HepG2 (cell line): ENCODE measurements around the gene NISCH. TPM values are rescaled to one million over a fixed set of nuclear protein-coding genes. Genes with fewer than 3 reads are reported as not detected.

Experiments used
- ATAC-seq: fragments of 200-7000 bp; cut with Tn5 transposase; 3 replicates; pipeline ENCODE4 v1.9.1; 2020; ENCODE audit warnings: mild to moderate bottlenecking, moderate library complexity
- BruUV-seq: library from RNA; stranded (reverse); fragments of 400-500 nt; replicated peaks from 2 replicates; lab custom pipeline; 2021; lab: Mats Ljungman, UMichigan
- CTCF ChIA-PET: fragments of 300-600 bp; formaldehyde crosslinking; extraction: SDS; loops from one replicate; lab custom pipeline; 2021; ENCODE audit warnings: low total read pairs, inconsistent platforms, low intra/inter-chr PET ratio; lab: Yijun Ruan, JAX
- POLR2A ChIA-PET: fragments of 350-600 bp; sonication (Branson Sonifier 250); formaldehyde crosslinking; loops from one replicate; lab custom pipeline; 2020; ENCODE audit warnings: antibody characterized with exemption, inconsistent platforms; lab: Yijun Ruan, JAX
- DNase-seq: peaks from one replicate; pipeline ENCODE4 v3.0.0-alpha.2; 2015; ENCODE audit warnings: low spot score
- FAIRE-seq: peaks from 3 replicates; lab custom pipeline; 2011; peaks lifted over from hg19 to GRCh38; lab: Jason Lieb, UNC
- H2AFZ ChIP-seq: one replicate; pipeline ENCODE4 v1.6.1; 2011; ENCODE audit warnings: low read length, inconsistent platforms
- H3K27ac ChIP-seq: fragments of 300-600 bp; 3 replicates; pipeline ENCODE4 v1.8.0; 2011; ENCODE audit warnings: mixed run types, mild to moderate bottlenecking, mixed read lengths, low read length, inconsistent platforms; ENCODE audit not compliant: insufficient read depth; ENCODE audit errors: extremely low read length
- H3K27me3 ChIP-seq, 2 experiments: fragments of 200-600 bp in 1 of 2; 2 replicates in 1 of 2; 3 replicates in 1 of 2; pipeline versions ENCODE4 v1.6.0 to v1.8.0; 2011; ENCODE audit warnings: low read length in 2 of 2, mild to moderate bottlenecking in 2 of 2, moderate library complexity in 2 of 2, inconsistent platforms in 1 of 2; ENCODE audit not compliant: insufficient read depth in 2 of 2, control insufficient read depth in 1 of 2
- H3K36me3 ChIP-seq, 2 experiments: fragments of 200-600 bp in 1 of 2; replicated peaks in 1 of 2; 2 replicates in 1 of 2; 3 replicates in 1 of 2; pipeline versions ENCODE4 v1.5.1 to v1.8.0; 2011; ENCODE audit warnings: low read length in 2 of 2, inconsistent platforms in 1 of 2; ENCODE audit not compliant: insufficient read depth in 2 of 2, control insufficient read depth in 1 of 2
- H3K4me1 ChIP-seq: 2 replicates; pipeline ENCODE4 v1.5.1; 2012; ENCODE audit warnings: low read length, inconsistent platforms; ENCODE audit not compliant: insufficient read depth
- H3K4me2 ChIP-seq: 2 replicates; pipeline ENCODE4 v1.6.0; 2011; ENCODE audit warnings: low read depth, low read length, inconsistent platforms
- H3K4me3 ChIP-seq, 3 experiments: fragments of 200-600 bp in 1 of 3; sonication (generic), shearing (Covaris generic) in 1 of 3; replicated peaks in 1 of 3; 2 replicates each; pipeline ENCODE4 v1.5.1; 2011 to 2016; ENCODE audit warnings: low read length in 3 of 3, inconsistent platforms in 2 of 3, low read depth in 2 of 3, mild to moderate bottlenecking in 2 of 3, control low read depth in 1 of 3, mixed read lengths in 1 of 3; ENCODE audit not compliant: insufficient read depth in 1 of 3
- H3K79me2 ChIP-seq: one replicate; pipeline ENCODE4 v1.6.1; 2011; ENCODE audit warnings: low read length, inconsistent platforms; ENCODE audit not compliant: insufficient read depth
- H3K9ac ChIP-seq: 2 replicates; pipeline ENCODE4 v1.6.0; 2011; ENCODE audit warnings: mild to moderate bottlenecking, low read depth, low read length, inconsistent platforms; ENCODE audit not compliant: insufficient read depth
- H3K9me3 ChIP-seq: 2 replicates; pipeline ENCODE4 v1.5.1; 2012; ENCODE audit warnings: mild to moderate bottlenecking, low read length
- H4K20me1 ChIP-seq: 2 replicates; pipeline ENCODE4 v1.6.0; 2011; ENCODE audit warnings: inconsistent platforms, mild to moderate bottlenecking, low read length, moderate library complexity; ENCODE audit not compliant: insufficient read depth
- KMT2A ChIP-seq: sonication (generic); formaldehyde crosslinking; IDR thresholded peaks from 2 replicates; pipeline ENCODE4 v1.4.0; 2020; ENCODE audit warnings: missing genetic modification reagents
- MAFF ChIP-seq: IDR thresholded peaks from 2 replicates; pipeline ENCODE4 v1.6.1; 2011; ENCODE audit warnings: low read depth, low read length, improper control_type of control experiment
- MEIS2 ChIP-seq: sonication (generic); formaldehyde crosslinking; IDR thresholded peaks from 2 replicates; pipeline ENCODE4 v1.9.0; 2021; ENCODE audit warnings: mild to moderate bottlenecking, missing genetic modification reagents
- NFKBIZ ChIP-seq: IDR thresholded peaks from 2 replicates; pipeline ENCODE4 v1.6.1; 2018; ENCODE audit warnings: missing genetic modification reagents, missing compliant biosample characterization
- PHF5A ChIP-seq: IDR thresholded peaks from one replicate; pipeline ENCODE4 v1.6.1; 2018; ENCODE audit warnings: low read depth, missing genetic modification reagents; ENCODE audit not compliant: unreplicated experiment
- SP140L ChIP-seq: sonication (generic); formaldehyde crosslinking; IDR thresholded peaks from 2 replicates; pipeline ENCODE4 v1.4.0; 2020; ENCODE audit warnings: missing genetic modification reagents, borderline replicate concordance
- SUZ12 ChIP-seq: fragments of 150-350 bp; IDR thresholded peaks from 2 replicates; pipeline ENCODE4 v1.6.1; 2014; ENCODE audit warnings: low read depth, low read length
- XRCC5 ChIP-seq: fragments of 200-400 bp; formaldehyde crosslinking; optimal IDR thresholded peaks from 2 replicates; pipeline ENCODE3; 2017; ENCODE audit warnings: mild to moderate bottlenecking, low read length
- ZNF224 ChIP-seq: sonication (generic); formaldehyde crosslinking; IDR thresholded peaks from 2 replicates; pipeline ENCODE4 v1.5.0; 2020; ENCODE audit warnings: mild to moderate bottlenecking, missing genetic modification reagents
- ZNF225 ChIP-seq: sonication (generic); formaldehyde crosslinking; IDR thresholded peaks from 2 replicates; pipeline ENCODE4 v1.4.0; 2020; ENCODE audit warnings: mild to moderate bottlenecking, missing genetic modification reagents
- ZNF451 ChIP-seq: sonication (generic); formaldehyde crosslinking; IDR thresholded peaks from 2 replicates; pipeline ENCODE4 v1.5.0; 2020; ENCODE audit warnings: mild to moderate bottlenecking, missing genetic modification reagents
- ZNF772 ChIP-seq: sonication (generic); formaldehyde crosslinking; IDR thresholded peaks from 2 replicates; pipeline ENCODE4 v1.5.0; 2020; ENCODE audit warnings: mild to moderate bottlenecking, missing genetic modification reagents
- WGBS: methylation state at CpG from one replicate; pipeline ENCODE4 v1.1.6; 2017; ENCODE audit warnings: low lambda C conversion rate; 5-methylcytosine and 5-hydroxymethylcytosine counted together
- in situ Hi-C: cut with HindIII; loops from 2 replicates; pipeline ENCODE4 v1.10.0; 2017; ENCODE audit warnings: low pct_unique_long_range_greater_than_20kb; ENCODE audit not compliant: extremely low pct_ligation_motif_present
- intact Hi-C: fragments of 100-400 bp; cut with micrococcal nuclease; formaldehyde crosslinking; loops from one replicate; pipeline ENCODE4 v1.10.0; 2022; ENCODE audit not compliant: unreplicated experiment
- polyA plus RNA-seq, 8 experiments: library from polyadenylated mRNA; depleted of rRNA in 3 of 8; stranded (reverse) in 7 of 8; unstranded in 1 of 8; fragments of >200 nt; fragmentation: Illumina TruSeq in 4 of 8; extraction: Trizol in 4 of 8; gene quantifications; 2 replicates each; pipeline versions ENCODE4 v1.2.1 to v1.2.3, GENCODE V29; 2011 to 2016; ENCODE audit warnings: low read depth in 4 of 8, missing spikeins in 1 of 8, mixed read lengths in 1 of 8; ENCODE audit not compliant: insufficient read depth in 1 of 8
- total RNA-seq, 5 experiments: library from RNA; depleted of rRNA; stranded (reverse); fragments of >200 nt; fragmentation: Illumina TruSeq; extraction: Trizol; gene quantifications; 2 replicates each; pipeline ENCODE4 v1.2.3, GENCODE V29; 2016; ENCODE audit warnings: low read depth in 1 of 5
- TF ChIP-seq, protein P1 (sequence below): sonication (generic); formaldehyde crosslinking; IDR thresholded peaks from 2 replicates; pipeline ENCODE4 v1.5.1; 2020; ENCODE audit warnings: mild to moderate bottlenecking, moderate library complexity, missing genetic modification reagents

Gene NISCH
- total and polyA plus RNA-seq, 2 of the 13 experiments (the other 11 are each of a cell fraction or from before 2014, with no cell fraction given): 27.0 to 47.6 TPM

DNA sequence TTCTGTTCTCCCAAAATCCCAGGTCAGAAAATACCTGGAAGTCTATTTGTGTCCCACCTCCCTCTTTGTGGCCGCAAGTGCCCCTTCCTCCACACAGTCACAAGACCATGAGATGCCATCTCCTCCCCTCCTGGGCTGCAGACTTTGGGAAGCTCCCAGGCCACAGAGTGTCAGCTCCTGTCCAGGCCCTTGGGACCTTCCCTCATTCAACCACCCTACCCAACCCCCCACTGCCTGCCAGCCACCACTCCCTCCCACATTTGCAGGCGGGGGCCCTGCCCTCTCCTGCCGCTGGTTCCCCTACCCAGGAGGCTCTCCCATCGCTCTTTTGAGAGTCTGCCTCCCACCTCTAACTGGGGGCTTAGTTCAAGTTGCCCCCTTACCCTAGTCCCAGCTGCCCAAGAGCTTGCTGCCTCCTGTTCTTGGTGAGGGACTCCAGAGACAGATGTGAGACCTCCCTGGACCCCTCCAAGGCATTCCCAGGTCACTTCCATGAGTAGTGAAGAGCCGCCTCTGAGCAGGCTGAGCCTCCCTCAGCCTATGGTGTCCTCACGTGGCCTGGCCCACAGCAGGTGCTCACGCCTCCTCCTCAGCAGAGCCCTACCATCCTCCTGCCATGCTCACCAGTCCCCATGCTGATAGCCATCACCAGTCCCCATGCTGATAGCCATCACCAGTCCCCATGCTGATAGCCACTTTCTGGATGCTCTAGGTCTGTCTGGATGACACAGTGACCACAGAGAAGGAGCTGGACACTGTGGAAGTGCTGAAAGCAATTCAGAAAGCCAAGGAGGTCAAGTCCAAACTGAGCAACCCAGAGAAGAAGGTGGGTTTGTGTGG, 23.9 kb downstream of the NISCH start:
- Histone ChIP-seq H3K4me2 (no peak overlapping the region), H3K27ac (no peak overlapping the region), H4K20me1 (no peaks in the 10 kb centered on the region), H3K36me3 (peaks cover 36 to 74% of the 10 kb centered on the region in 2 experiments), H3K79me2 (no peaks in the 10 kb centered on the region), H3K9me3 (no peaks in the 10 kb centered on the region), H3K4me1 (peaks cover 11% of the 10 kb centered on the region; the same call in 1 of the 2 replicates), H2AFZ (no peak overlapping the region), H3K9ac (no peak overlapping the region), H3K27me3 (no peaks in the 10 kb centered on the region), H3K4me3 (no peak overlapping the region)
- ATAC-seq: no peak
- no peak for TF ChIP-seq ZNF225 (CRISPR knock-in tag)
- TF ChIP-seq ZNF224: no peak
- TF ChIP-seq SUZ12: no peak
- TF ChIP-seq KMT2A: no peak
- no peak for TF ChIP-seq PHF5A (CRISPR knock-in tag)
- TF ChIP-seq NFKBIZ: no peak
- no peak for TF ChIP-seq ZNF772 (CRISPR knock-in tag)
- TF ChIP-seq MEIS2 (CRISPR knock-in tag): no peak
- no peak for TF ChIP-seq SP140L
- no peak for TF ChIP-seq XRCC5
- no peak for TF ChIP-seq MAFF
- no peak for TF ChIP-seq ZNF451 (CRISPR knock-in tag)
- TF ChIP-seq, protein P1, sequence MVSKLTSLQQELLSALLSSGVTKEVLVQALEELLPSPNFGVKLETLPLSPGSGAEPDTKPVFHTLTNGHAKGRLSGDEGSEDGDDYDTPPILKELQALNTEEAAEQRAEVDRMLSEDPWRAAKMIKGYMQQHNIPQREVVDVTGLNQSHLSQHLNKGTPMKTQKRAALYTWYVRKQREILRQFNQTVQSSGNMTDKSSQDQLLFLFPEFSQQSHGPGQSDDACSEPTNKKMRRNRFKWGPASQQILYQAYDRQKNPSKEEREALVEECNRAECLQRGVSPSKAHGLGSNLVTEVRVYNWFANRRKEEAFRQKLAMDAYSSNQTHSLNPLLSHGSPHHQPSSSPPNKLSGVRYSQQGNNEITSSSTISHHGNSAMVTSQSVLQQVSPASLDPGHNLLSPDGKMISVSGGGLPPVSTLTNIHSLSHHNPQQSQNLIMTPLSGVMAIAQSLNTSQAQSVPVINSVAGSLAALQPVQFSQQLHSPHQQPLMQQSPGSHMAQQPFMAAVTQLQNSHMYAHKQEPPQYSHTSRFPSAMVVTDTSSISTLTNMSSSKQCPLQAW (CRISPR knock-in tag): no peak
- CTCF ChIA-PET: no interaction called here
- in situ Hi-C loops (no loop called here), intact Hi-C loops (no loop called here)
- DNase-seq: no peak
- BruUV-seq: no TSS peak
- 96% methylated on average over 4 of the region's 7 CpGs for WGBS
- FAIRE-seq: no peak
- POLR2A ChIA-PET: no interaction called here
